GM21390 (cell line): ENCODE data around the gene SPACA7.
"Not testable (repeated sequence)": the region's sequence is repeated elsewhere in the genome, so short reads cannot be mapped to it uniquely, and the experiment has no call there.

ENCODE experiments used
- ATAC-seq: cut with Tn5 transposase; IDR thresholded peaks from one replicate; pipeline ENCODE4 v1.9.1; 2021; ENCODE audit not compliant: unreplicated experiment

The SPACA7 gene

GRCh38 chr13:112416647-112417046 is 40.5 kb downstream of the SPACA7 start:
- no peak for ATAC-seq

- ATAC-seq = no peak
Measured at GRCh38 chr13:112417079-112417478, 40.9 kb downstream of the SPACA7 start.

GRCh38 chr13:112424098-112424497 is 47.9 kb downstream of the SPACA7 start:
- ATAC-seq = no peak

GRCh38 chr13:112428704-112429103 is 52.5 kb downstream of the SPACA7 start:
- ATAC-seq = no peak

- no peak for ATAC-seq
Measured at GRCh38 chr13:112431734-112432133, 55.6 kb downstream of the SPACA7 start.

GRCh38 chr13:112432734-112433133 is 56.6 kb downstream of the SPACA7 start:
- ATAC-seq = not testable (repeated sequence)

- not testable (repeated sequence) for ATAC-seq
Measured at GRCh38 chr13:112433517-112433916, 57.4 kb downstream of the SPACA7 start.

- ATAC-seq = no peak
Measured at GRCh38 chr13:112434032-112434431, 57.9 kb downstream of the SPACA7 start.

- ATAC-seq = no peak
Measured at GRCh38 chr13:112434937-112435523, 58.9 kb downstream of the SPACA7 start.

- no peak for ATAC-seq
Measured at GRCh38 chr13:112435973-112436372, 59.8 kb downstream of the SPACA7 start.

GRCh38 chr13:112438094-112438493 is 61.9 kb downstream of the SPACA7 start:
- ATAC-seq = no peak

- no peak for ATAC-seq
Measured at GRCh38 chr13:112438515-112438914, 62.4 kb downstream of the SPACA7 start.

GRCh38 chr13:112441226-112441625 is 65.1 kb downstream of the SPACA7 start:
- no peak for ATAC-seq

- ATAC-seq = no peak
Measured at GRCh38 chr13:112441779-112442310, 65.7 kb downstream of the SPACA7 start.

- ATAC-seq = no peak
Measured at GRCh38 chr13:112442483-112443090, 66.4 kb downstream of the SPACA7 start.

- no peak for ATAC-seq
Measured at GRCh38 chr13:112443191-112443994, 67.2 kb downstream of the SPACA7 start.

GRCh38 chr13:112443995-112444311 is 67.8 kb downstream of the SPACA7 start:
- peak; percentile 78 for ATAC-seq

GRCh38 chr13:112444416-112445399 is 68.6 kb downstream of the SPACA7 start:
- no peak for ATAC-seq

- no peak for ATAC-seq
Measured at GRCh38 chr13:112445411-112446271, 69.5 kb downstream of the SPACA7 start.

- no peak for ATAC-seq
Measured at GRCh38 chr13:112446347-112446861, 70.2 kb downstream of the SPACA7 start.
